ENCODE results near the gene BEST2. TPM values are rescaled to one million over a fixed set of nuclear protein-coding genes. Genes with fewer than 3 reads are reported as not detected.

BEST2 gene
- total and polyA plus RNA-seq, 12 donors = not detected

DNA sequence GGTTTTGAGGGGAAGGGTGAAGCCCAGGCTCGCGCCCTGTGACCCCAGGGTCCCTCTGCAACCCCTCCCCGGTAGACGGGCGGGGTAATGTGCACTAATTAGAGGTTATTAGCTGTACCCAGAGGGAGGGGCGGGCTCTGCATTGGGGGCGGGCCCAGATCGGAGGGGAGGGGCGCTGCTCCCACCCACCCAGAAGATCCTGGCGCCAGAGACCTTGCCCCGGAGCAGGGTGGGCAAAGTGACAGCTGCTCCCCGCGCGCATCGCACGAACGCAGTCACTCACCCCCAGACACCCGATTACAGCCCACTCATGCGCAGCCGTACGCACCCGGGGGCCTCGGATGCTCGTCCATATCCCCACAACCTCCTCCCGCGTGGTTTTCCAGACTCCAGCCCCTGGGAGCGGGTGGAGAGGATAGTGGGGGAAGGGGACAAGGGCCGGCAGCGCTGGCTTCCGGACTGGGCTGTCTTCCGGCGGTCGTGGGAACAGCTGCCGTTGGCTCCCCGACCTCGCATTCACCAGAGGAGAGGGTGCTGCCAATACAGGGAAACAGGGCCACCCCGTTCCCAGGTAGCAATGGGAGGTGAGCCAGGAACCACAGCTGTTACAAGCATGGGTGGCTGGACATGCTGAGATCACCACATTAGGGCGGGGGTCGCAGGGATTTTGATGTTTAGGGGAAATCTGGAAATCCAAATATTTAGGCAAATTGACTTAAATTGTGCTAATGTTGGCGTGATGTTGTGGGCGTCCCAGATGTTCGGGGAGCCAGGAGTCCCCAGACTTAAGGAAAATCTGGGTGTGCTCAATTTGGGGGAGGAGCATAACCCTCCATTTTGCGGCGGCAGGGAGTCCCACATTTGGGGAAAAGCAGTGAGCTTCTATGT lies 26.7 kb downstream of the BEST2 start:
- TF ChIP-seq CTCF (IDR thresholded peaks at IDR 0.05) = no peak
- Histone ChIP-seq H3K36me3 (peaks cover 0 to 3% (median 0%) of the 10 kb centered on the region in 9 donors), H3K4me3 (peak overlapping the region; percentile 48 to 78 (median 70)), H3K4me1 (peaks cover 22 to 68% (median 49%) of the 10 kb centered on the region in 9 donors), H3K27me3 (no peaks in the 10 kb centered on the region), H3K9me3 (no peaks in the 10 kb centered on the region), H3K27ac (peak overlapping the region; percentile 85 to 99 (median 97))
- WGBS, 2 donors = 3 to 4% methylated on average over 44 of the region's 44 CpGs
- intact Hi-C loops (cut with DNase I) = loop anchor here in 5 of 10 donors (1.0 to 10.0 kb wide), 4 partner anchors 13 to 67 kb away; partner anchors contain the start of gene JUNB (in 1 of the 5)
- ATAC-seq (peak; percentile 23 to 72 (median 56)), DNase-seq (peak; percentile 78 to 86)

GRCh38 chr19:12778905-12779161 lies 27.2 kb downstream of the BEST2 start:
- DNase-seq (no peak), ATAC-seq (no peak)
- peaks cover 0 to 3% (median 0%) of the 10 kb centered on the region in 9 donors for H3K36me3 ChIP-seq
- H3K4me3 ChIP-seq = peak overlapping the region in 9 of 10 donors; percentile 52 to 78 (median 71)
- intact Hi-C loops (cut with DNase I) = loop anchor here in 5 of 10 donors (1.0 to 10.0 kb wide), 4 partner anchors 12 to 66 kb away; partner anchors contain the start of gene JUNB (in 1 of the 5)
- no peaks in the 10 kb centered on the region for H3K27me3 ChIP-seq
- peak overlapping the region; percentile 85 to 99 (median 97) for H3K27ac ChIP-seq
- peaks cover 27 to 73% (median 53%) of the 10 kb centered on the region in 9 donors for H3K4me1 ChIP-seq
- 52 to 53% methylated on average over 6 of the region's 6 CpGs for WGBS, 2 donors
- no peaks in the 10 kb centered on the region for H3K9me3 ChIP-seq
- no peak for TF ChIP-seq CTCF (IDR thresholded peaks at IDR 0.05)

GRCh38 chr19:12779162-12779993 lies 27.8 kb downstream of the BEST2 start:
- H3K4me1 ChIP-seq = peaks cover 33 to 78% (median 53%) of the 10 kb centered on the region in 9 donors
- peak overlapping the region; percentile 85 to 99 (median 97) for H3K27ac ChIP-seq
- DNase-seq = peak; percentile 64 to 77
- peak in 7 of 8 donors; percentile 7 to 22 (median 17) for ATAC-seq
- peak in 1 of 9 donors; percentile 5 for TF ChIP-seq CTCF (IDR thresholded peaks at IDR 0.05)
- H3K27me3 ChIP-seq = no peaks in the 10 kb centered on the region
- no peaks in the 10 kb centered on the region for H3K9me3 ChIP-seq
- intact Hi-C loops (cut with DNase I) = loop anchor here in 4 of 10 donors (2.0 to 10.0 kb wide), 3 partner anchors 13 to 65 kb away; no protein-coding TSS in a partner anchor
- WGBS, 2 donors = 54 to 62% methylated on average over 15 of the region's 15 CpGs
- peaks cover 0 to under 1% (median 0%) of the 10 kb centered on the region in 9 donors for H3K36me3 ChIP-seq
- H3K4me3 ChIP-seq = peak overlapping the region in 9 of 10 donors; percentile 52 to 78 (median 71)

DNA sequence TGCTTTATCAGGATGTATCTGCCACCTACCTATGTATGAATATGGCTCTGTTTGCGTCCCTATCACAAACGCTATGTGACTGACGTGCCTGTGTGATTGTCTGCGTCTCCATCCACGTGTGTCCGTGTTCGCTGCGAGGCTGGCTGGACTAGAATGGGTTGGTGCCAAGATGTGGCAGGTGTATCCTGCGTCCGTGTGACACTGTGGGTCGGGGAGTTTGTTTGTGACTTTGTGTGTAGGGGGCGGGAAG lies 30.5 kb downstream of the BEST2 start:
- Histone ChIP-seq H3K4me1 (peaks cover 47 to 88% (median 64%) of the 10 kb centered on the region in 9 donors), H3K9me3 (no peaks in the 10 kb centered on the region)

More for the DNA sequence above, 30.5 kb downstream of the BEST2 start:
- no peaks in the 10 kb centered on the region for H3K36me3 ChIP-seq
- peak overlapping the region; percentile 89 to 100 (median 99) for H3K27ac ChIP-seq
- WGBS, 2 donors = 1 to 2% methylated on average over 12 of the region's 12 CpGs
- intact Hi-C loops (cut with DNase I) = no loop called here
- H3K27me3 ChIP-seq = no peaks in the 10 kb centered on the region
- TF ChIP-seq CTCF (IDR thresholded peaks at IDR 0.05) = no peak
- no peak for ATAC-seq
- peak overlapping the region; percentile 14 to 63 (median 52) for H3K4me3 ChIP-seq
- DNase-seq = no peak
